Activated T-cell treated with anti-CD3 and anti-CD28 coated beads, Interleukin-2, amount 50 U/mL, for 72 hours (primary cell): ENCODE results near the gene ELF2. TPM values are rescaled to one million over a fixed set of nuclear protein-coding genes. Genes with fewer than 3 reads are reported as not detected.
"Not testable (repeated sequence)": the region's sequence is repeated elsewhere in the genome, so short reads cannot be mapped to it uniquely, and the experiment has no call there.

Experiments used
- ATAC-seq, 2 donors: fragments of 150-1000 bp; cut with Tn5 transposase; replicated peaks in 1 of 2; 2 replicates each; pipeline ENCODE4 v1.10.0; 2021; ENCODE audit warnings: moderate library complexity in 2 of 2, mild to moderate bottlenecking in 1 of 2
- DNase-seq, 2 donors: peaks; one replicate each; pipeline ENCODE4 v3.0.0; 2021 to 2022; ENCODE audit warnings: mixed read lengths in 1 of 2
- H3K27ac Mint-ChIP-seq: one replicate; pipeline ENCODE4 v1.8.0; 2022; ENCODE audit warnings: mild to moderate bottlenecking, moderate library complexity, mixed read lengths
- H3K27me3 Mint-ChIP-seq: one replicate; pipeline ENCODE4 v1.8.0; 2022; ENCODE audit warnings: low read depth, mixed read lengths
- H3K36me3 Mint-ChIP-seq, 2 donors: one replicate each; pipeline ENCODE4 v1.8.0; 2022; ENCODE audit warnings: mixed read lengths in 2 of 2, mild to moderate bottlenecking in 1 of 2; ENCODE audit not compliant: insufficient read depth in 2 of 2
- H3K4me1 Mint-ChIP-seq: one replicate; pipeline ENCODE4 v1.8.0; 2022; ENCODE audit warnings: low read depth, mixed read lengths
- H3K4me3 Mint-ChIP-seq, 2 donors: one replicate each; pipeline ENCODE4 v1.8.0; 2022; ENCODE audit warnings: mild to moderate bottlenecking in 2 of 2, mixed read lengths in 2 of 2, moderate library complexity in 2 of 2
- H3K9me3 Mint-ChIP-seq, 2 donors: one replicate each; pipeline ENCODE4 v1.8.0; 2022; ENCODE audit warnings: mixed read lengths in 2 of 2
- total RNA-seq, 2 donors: library from RNA; stranded (reverse); gene quantifications; one replicate each; pipeline ENCODE4 v1.2.3, GENCODE V29; 2022

ELF2 gene
- total RNA-seq, 2 donors from 2014 or later: 34.8 to 36.4 TPM

DNA sequence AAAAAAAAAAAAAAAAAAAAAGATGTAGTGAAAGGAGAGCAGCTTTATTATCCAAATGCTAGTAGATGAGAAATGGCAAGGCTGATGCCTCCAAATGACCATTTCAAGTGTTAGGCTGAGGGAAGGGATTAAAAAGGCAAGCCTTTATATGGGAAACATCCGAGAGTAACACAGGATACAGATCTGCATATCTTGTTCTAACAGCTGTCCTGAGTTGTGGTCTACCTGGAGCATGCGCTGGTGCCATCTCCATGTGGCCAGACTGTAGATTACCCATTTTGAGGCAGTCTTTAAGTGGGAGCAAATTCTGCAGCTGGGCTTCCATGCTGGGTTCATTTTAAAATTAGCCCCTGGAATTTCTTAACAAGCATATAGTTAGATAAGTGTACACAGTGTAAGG, 26.0 kb upstream of the ELF2 start:
- Mint-ChIP-seq H3K27me3 (peaks cover 22% of the 10 kb centered on the region), H3K36me3 (no peaks in the 10 kb centered on the region), H3K4me3 (no peak overlapping the region), H3K9me3 (no peaks in the 10 kb centered on the region), H3K4me1 (peaks cover 9% of the 10 kb centered on the region), H3K27ac (no peak overlapping the region)
- ATAC-seq (no peak), DNase-seq (no peak)

DNA sequence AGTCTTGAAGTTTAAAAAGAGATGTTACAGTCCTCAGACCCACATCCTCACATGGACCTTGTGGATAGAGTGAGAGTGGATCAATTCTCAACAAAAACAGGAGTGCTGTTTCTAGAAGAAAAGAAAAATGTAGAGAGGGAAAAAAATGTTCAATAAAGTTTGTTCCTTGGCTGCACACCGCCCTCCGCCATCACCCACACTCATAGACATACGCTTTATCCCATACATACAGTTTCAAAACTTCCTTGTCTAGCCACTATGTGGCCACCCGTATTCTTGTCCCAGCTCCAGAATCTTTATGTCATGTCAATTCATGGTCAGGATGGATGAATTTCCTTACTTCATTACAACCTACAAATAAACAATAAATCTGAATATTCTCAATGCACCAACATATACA, 23.5 kb upstream of the ELF2 start:
- ATAC-seq: no peak
- Mint-ChIP-seq H3K27ac (no peak overlapping the region), H3K27me3 (peaks cover 28% of the 10 kb centered on the region), H3K4me3 (no peak overlapping the region), H3K9me3 (peaks cover 0 to 1% of the 10 kb centered on the region in 2 donors), H3K4me1 (no peaks in the 10 kb centered on the region), H3K36me3 (no peaks in the 10 kb centered on the region)
- DNase-seq: no peak

DNA sequence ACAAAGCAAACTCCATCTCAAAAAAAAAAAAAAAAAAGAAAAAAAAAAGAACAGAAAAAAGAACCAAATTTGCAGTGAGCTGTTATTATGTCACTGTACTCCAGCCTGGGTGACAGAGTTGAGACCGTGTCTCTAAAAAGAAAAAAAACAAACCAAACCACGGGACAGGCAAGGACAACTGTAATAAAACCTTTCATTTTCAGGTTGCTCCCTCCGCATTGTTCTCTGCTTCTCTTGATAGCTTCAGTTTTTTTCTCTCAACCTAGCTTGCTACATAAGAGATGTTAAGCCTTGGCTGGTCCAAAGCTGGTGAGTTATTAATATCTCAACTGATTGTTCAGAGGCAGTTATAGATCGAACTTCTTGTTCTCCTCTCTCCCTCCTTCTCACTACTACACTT, 23.1 kb upstream of the ELF2 start:
- H3K27me3 Mint-ChIP-seq: peaks cover 28% of the 10 kb centered on the region
- DNase-seq (no peak), ATAC-seq (no peak)
- H3K9me3 Mint-ChIP-seq: peaks cover 0 to 1% of the 10 kb centered on the region in 2 donors
- no peak overlapping the region for H3K27ac Mint-ChIP-seq
- H3K4me3 Mint-ChIP-seq: no peak overlapping the region
- no peaks in the 10 kb centered on the region for H3K36me3 Mint-ChIP-seq
- H3K4me1 Mint-ChIP-seq: no peaks in the 10 kb centered on the region

DNA sequence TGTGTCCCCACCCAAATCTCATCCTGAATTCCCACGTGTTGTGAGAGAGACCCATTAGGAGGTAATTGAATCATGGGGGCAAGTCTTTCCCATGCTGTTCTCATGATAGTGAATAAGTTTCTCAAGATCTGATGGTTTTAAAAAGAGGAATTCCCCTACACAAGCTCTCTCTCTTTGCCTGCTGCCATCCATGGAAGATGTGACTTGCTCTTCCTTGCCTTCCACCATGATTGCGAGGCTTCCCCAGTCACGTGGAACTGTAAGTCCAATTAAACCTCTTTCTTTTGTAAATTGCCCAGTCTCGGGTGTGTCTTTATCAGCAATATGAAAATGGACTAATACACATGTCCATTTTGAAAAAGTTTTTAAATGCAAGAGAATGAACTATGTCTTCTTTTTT, 20.2 kb upstream of the ELF2 start:
- not testable (repeated sequence) for H3K27ac Mint-ChIP-seq, H3K4me1 Mint-ChIP-seq, ATAC-seq, H3K4me3 Mint-ChIP-seq, H3K36me3 Mint-ChIP-seq, H3K9me3 Mint-ChIP-seq, DNase-seq
- peaks cover 28% of the 10 kb centered on the region for H3K27me3 Mint-ChIP-seq

DNA sequence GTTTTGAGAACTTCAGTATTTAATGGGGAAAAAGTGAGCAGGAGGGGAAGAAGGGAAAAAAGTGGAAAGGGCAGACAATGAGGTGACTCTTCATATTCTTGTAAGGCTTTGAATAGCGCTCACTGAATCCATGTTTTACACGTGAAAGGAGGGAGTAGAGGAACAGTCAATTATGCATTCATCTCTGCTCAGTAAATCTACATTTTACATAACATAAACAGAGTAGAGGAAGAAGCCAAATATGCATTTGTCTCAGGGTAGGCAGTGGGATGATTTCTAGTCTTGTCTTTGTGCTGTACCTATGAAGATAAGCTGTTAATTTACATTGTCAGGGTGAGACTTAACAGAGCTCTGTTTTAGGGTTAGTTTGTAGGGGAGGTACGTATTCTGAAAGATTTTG, 19.4 kb upstream of the ELF2 start:
- peaks cover 0 to 1% of the 10 kb centered on the region in 2 donors for H3K9me3 Mint-ChIP-seq
- H3K27me3 Mint-ChIP-seq: peaks cover 28% of the 10 kb centered on the region
- H3K27ac Mint-ChIP-seq: no peak overlapping the region
- ATAC-seq: no peak
- no peak overlapping the region for H3K4me3 Mint-ChIP-seq
- H3K36me3 Mint-ChIP-seq: peaks cover 0 to 2% of the 10 kb centered on the region in 2 donors
- no peak for DNase-seq
- no peaks in the 10 kb centered on the region for H3K4me1 Mint-ChIP-seq

- ATAC-seq (no peak), DNase-seq (no peak)
- no peaks in the 10 kb centered on the region for H3K4me1 Mint-ChIP-seq
- no peaks in the 10 kb centered on the region for H3K9me3 Mint-ChIP-seq
- peaks cover 1% of the 10 kb centered on the region for H3K27me3 Mint-ChIP-seq
- peaks cover 0 to 2% of the 10 kb centered on the region in 2 donors for H3K36me3 Mint-ChIP-seq
- H3K27ac Mint-ChIP-seq: no peak overlapping the region
- H3K4me3 Mint-ChIP-seq: no peak overlapping the region
These were observed 14.4 kb upstream of the ELF2 start for GRCh38 chr4:139191373-139191772.

DNA sequence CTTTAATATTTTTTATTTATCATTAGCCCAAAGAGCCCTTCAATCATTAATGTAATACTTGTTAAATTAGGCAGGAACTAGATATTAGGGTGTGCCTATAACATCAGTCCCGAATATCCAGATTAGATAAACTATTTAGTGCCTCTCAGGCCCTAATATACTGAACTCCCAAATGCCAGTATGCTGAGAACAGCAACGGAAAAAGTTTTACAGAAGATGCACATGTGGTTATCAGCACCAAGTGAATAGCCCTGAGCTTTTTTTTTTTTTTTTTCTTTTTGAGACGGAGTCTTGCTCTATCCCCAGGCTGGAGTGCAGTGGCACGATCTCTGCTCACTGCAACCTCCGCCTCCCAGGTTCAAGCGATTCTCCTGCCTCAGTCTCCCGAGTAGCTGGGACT, 13.0 kb upstream of the ELF2 start:
- Mint-ChIP-seq H3K27me3 (no peaks in the 10 kb centered on the region), H3K4me1 (no peaks in the 10 kb centered on the region), H3K9me3 (no peaks in the 10 kb centered on the region), H3K27ac (no peak overlapping the region), H3K4me3 (no peak overlapping the region), H3K36me3 (peaks cover 0 to 2% of the 10 kb centered on the region in 2 donors)
- ATAC-seq (no peak), DNase-seq (no peak)

GRCh38 chr4:139189417-139189749, 12.4 kb upstream of the ELF2 start:
- H3K4me1 Mint-ChIP-seq: no peaks in the 10 kb centered on the region
- peaks cover 0 to 2% of the 10 kb centered on the region in 2 donors for H3K36me3 Mint-ChIP-seq
- no peak for ATAC-seq
- no peaks in the 10 kb centered on the region for H3K27me3 Mint-ChIP-seq
- no peak for DNase-seq
- H3K9me3 Mint-ChIP-seq: no peaks in the 10 kb centered on the region
- no peak overlapping the region for H3K4me3 Mint-ChIP-seq
- no peak overlapping the region for H3K27ac Mint-ChIP-seq

DNA sequence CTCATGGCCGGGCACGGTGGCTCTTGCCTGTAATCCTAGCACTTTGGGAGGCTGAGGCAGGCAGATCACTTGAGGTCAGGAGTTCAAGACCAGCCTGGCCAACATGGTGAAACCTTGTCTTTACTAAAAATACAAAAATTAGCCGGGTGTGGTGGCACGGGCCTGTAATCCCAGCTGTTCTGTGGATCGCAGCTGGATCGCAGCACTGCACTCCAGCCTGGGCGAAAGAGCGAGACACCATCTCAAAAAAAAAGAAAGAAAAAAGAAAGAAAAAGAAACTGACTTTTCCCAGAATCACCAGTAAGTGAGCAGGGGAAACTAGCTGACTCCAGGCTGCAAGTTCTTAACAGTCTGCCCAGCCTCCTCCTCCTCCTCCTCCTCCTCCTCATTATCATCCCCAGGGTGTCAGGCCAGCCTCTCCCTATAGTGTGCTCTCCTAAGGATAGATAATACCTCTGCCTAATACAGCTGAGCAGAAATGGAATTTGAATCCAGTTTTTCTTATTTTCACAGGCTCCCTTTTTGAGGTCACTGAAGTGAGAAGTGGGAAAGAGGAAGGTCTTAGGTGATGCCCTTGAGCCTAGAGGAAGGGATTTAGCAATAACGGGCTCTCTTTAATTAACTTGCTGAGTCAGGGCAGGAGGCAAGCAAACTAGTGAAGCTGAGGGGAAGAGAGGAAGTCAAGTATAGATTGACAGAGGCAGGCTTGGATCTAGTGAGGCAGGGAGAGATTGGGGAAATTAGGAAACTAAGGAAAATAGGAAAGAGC, 11.8 kb upstream of the ELF2 start:
- Mint-ChIP-seq H3K27me3 (no peaks in the 10 kb centered on the region), H3K27ac (no peak overlapping the region), H3K4me3 (no peak overlapping the region), H3K9me3 (no peaks in the 10 kb centered on the region), H3K36me3 (peaks cover 0 to 2% of the 10 kb centered on the region in 2 donors), H3K4me1 (no peaks in the 10 kb centered on the region)
- DNase-seq (no peak), ATAC-seq (no peak)

- Mint-ChIP-seq H3K27me3 (no peaks in the 10 kb centered on the region), H3K27ac (no peak overlapping the region), H3K36me3 (no peaks in the 10 kb centered on the region), H3K4me3 (no peak overlapping the region), H3K4me1 (no peaks in the 10 kb centered on the region), H3K9me3 (no peaks in the 10 kb centered on the region)
- DNase-seq (no peak), ATAC-seq (no peak)
These were observed 7.1 kb upstream of the ELF2 start for GRCh38 chr4:139184129-139184528.

DNA sequence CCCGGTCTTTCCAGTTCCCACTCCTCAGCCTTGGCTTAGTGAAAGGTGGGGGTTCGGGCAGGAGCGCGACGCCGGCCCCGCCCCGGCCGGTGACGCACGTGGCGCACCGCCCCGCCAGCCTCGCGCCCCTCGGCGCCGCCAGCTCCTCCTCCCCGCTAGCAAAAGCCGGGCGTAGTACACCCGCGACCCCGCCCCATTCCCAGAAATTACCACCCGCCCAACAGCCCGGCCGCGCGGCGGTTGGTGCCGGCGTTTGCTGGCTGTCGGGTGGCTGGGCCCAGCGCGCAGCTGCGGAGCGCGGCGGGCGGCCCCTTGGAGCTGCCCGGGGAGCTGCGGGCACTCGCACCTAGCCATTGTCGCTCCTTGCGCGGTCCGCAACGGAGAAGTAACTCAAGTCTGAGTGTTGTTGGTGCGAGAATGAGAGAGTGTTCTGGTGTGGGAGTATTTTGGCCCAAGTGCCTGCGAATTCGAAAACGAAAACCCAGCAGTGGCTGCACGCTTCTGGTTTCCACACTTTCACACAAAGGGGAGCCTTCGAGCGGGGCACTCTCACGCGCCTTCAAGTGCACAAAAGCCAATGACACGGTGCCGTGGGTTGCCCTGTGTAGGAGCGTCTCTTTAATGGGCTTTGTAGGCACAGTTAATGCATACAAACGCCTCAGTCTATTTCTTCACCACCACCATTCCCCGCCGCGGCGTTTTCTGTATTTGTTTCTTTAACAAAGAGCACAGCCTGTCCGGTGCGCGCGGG, 1.0 kb upstream of the ELF2 start:
- no peaks in the 10 kb centered on the region for H3K27me3 Mint-ChIP-seq
- H3K9me3 Mint-ChIP-seq: no peaks in the 10 kb centered on the region
- peak overlapping the region; percentile 68 for H3K27ac Mint-ChIP-seq
- peak overlapping the region; percentile 95 to 97 for H3K4me3 Mint-ChIP-seq
- peak; percentile 92 to 93 for DNase-seq
- peak; percentile 74 to 76 for ATAC-seq
- no peaks in the 10 kb centered on the region for H3K36me3 Mint-ChIP-seq
- peaks cover 23% of the 10 kb centered on the region for H3K4me1 Mint-ChIP-seq

DNA sequence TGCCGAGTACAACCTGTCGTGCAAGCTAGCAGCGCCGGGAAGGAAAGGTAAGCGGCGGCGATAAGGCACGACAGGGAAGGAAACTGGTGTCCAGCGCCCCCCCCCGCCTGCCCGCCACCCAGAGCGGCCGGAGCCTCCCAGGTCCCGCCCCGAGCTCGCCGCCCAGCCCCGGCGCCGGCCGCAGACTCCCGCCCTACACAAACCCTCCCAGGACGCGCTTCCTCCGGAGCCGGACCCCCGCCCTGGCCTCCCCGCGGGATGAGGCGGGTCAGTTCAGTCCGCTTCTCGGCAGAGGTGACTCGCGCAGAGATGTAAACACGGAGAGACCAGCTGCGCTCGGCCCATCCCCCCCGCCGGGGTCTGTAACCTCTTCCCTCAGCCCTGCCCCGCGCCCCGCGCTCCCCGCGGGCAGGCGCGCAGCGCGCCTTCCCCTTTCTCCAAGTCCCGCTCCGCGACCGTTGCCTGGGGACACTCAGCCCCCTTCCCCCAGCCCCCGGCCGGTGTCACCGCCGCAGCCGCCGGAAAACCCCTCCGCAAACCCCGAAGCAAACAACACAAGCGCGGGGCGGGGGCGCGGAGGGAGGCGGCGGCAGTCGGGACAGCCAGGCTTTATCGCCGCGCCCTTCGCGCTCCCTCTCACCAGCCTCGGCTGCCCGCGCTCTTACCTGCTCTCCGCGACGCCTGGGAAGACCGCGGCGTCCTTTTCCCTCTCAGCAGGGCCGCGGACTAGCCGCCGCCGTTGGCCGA, 543 bp downstream of the ELF2 start:
- H3K4me1 Mint-ChIP-seq: peaks cover 34% of the 10 kb centered on the region

GRCh38 chr4:139175646-139176301, 1.2 kb downstream of the ELF2 start:
- DNase-seq (no peak), ATAC-seq (no peak)
- no peak overlapping the region for H3K27ac Mint-ChIP-seq

More for the DNA sequence above, 543 bp downstream of the ELF2 start:
- H3K27me3 Mint-ChIP-seq: no peaks in the 10 kb centered on the region
- no peaks in the 10 kb centered on the region for H3K9me3 Mint-ChIP-seq
- peak; percentile 78 to 82 for DNase-seq
- H3K4me3 Mint-ChIP-seq: peak overlapping the region; percentile 90 to 95
- no peaks in the 10 kb centered on the region for H3K36me3 Mint-ChIP-seq
- peak; percentile 38 to 39 for ATAC-seq
- no peak overlapping the region for H3K27ac Mint-ChIP-seq

More at GRCh38 chr4:139175646-139176301, 1.2 kb downstream of the ELF2 start:
- Mint-ChIP-seq H3K4me3 (peak overlapping the region; percentile 90 to 95), H3K4me1 (peaks cover 38% of the 10 kb centered on the region), H3K9me3 (no peaks in the 10 kb centered on the region), H3K36me3 (no peaks in the 10 kb centered on the region), H3K27me3 (no peaks in the 10 kb centered on the region)
